Measurements from ENCODE around the gene POPDC3.

POPDC3 gene

GRCh38 chr6:105152880-105153279 lies 26.9 kb downstream of the POPDC3 start:
- no peak for DNase-seq (ENCODE audit: low read depth in 2 of 2)

- DNase-seq (ENCODE audit: low read depth in 2 of 2), result no peak
Observed at GRCh38 chr6:105151644-105152043, 28.2 kb downstream of the POPDC3 start.

GRCh38 chr6:105138141-105138540 lies 41.7 kb downstream of the POPDC3 start:
- DNase-seq (ENCODE audit: low read depth in 2 of 2), result no peak

- no peak for DNase-seq (ENCODE audit: low read depth in 2 of 2)
Observed at GRCh38 chr6:105137388-105137787, 42.4 kb downstream of the POPDC3 start.

- DNase-seq (ENCODE audit: low read depth in 2 of 2), result peak in 1 of 2 experiments; percentile 6
Observed at GRCh38 chr6:105136431-105137350, 43.1 kb downstream of the POPDC3 start.

- no peak for DNase-seq (ENCODE audit: low read depth in 2 of 2)
Observed at GRCh38 chr6:105135907-105136430, 43.8 kb downstream of the POPDC3 start.

GRCh38 chr6:105135056-105135455 lies 44.8 kb downstream of the POPDC3 start:
- DNase-seq (ENCODE audit: low read depth in 2 of 2), result no peak

- DNase-seq (ENCODE audit: low read depth in 2 of 2), result no peak
Observed at GRCh38 chr6:105122717-105123116, 57.1 kb downstream of the POPDC3 start.

- no peak for DNase-seq (ENCODE audit: low read depth in 2 of 2)
Observed at GRCh38 chr6:105121981-105122380, 57.8 kb downstream of the POPDC3 start.

- no peak for DNase-seq (ENCODE audit: low read depth in 2 of 2)
Observed at GRCh38 chr6:105120570-105120969, 59.2 kb downstream of the POPDC3 start.

GRCh38 chr6:105116150-105116549 lies 63.7 kb downstream of the POPDC3 start:
- DNase-seq (ENCODE audit: low read depth in 2 of 2), result no peak

- no peak for DNase-seq (ENCODE audit: low read depth in 2 of 2)
Observed at GRCh38 chr6:105113422-105113821, 66.4 kb downstream of the POPDC3 start.

- no peak for DNase-seq (ENCODE audit: low read depth in 2 of 2)
Observed at GRCh38 chr6:105112577-105112976, 67.2 kb downstream of the POPDC3 start.

- no peak for DNase-seq (ENCODE audit: low read depth in 2 of 2)
Observed at GRCh38 chr6:105111871-105112270, 67.9 kb downstream of the POPDC3 start.

GRCh38 chr6:105111105-105111504 lies 68.7 kb downstream of the POPDC3 start:
- DNase-seq (ENCODE audit: low read depth in 2 of 2), result no peak

- no peak for DNase-seq (ENCODE audit: low read depth in 2 of 2)
Observed at GRCh38 chr6:105109955-105110895, 69.6 kb downstream of the POPDC3 start.

- DNase-seq (ENCODE audit: low read depth in 2 of 2), result no peak
Observed at GRCh38 chr6:105108631-105109262, 71.1 kb downstream of the POPDC3 start.
